MM.1S (cell line): ENCODE results near the gene CEACAM18.

Experiments
- DNase-seq: peaks from one replicate; pipeline ENCODE4 v3.0.0-alpha.2; 2015
- H2AFZ ChIP-seq: fragments of 300-600 bp; sonication (generic); 2 replicates; pipeline ENCODE4 v1.6.0; 2016; ENCODE audit warnings: antibody characterized with exemption, low read length
- H3F3A ChIP-seq: fragments of 300-600 bp; sonication (generic); 2 replicates; pipeline ENCODE4 v1.6.1; 2016; ENCODE audit warnings: mild to moderate bottlenecking, antibody characterized with exemption, low read length, moderate library complexity, mixed read lengths; ENCODE audit not compliant: insufficient read depth
- H3K27ac ChIP-seq: fragments of 300-600 bp; sonication (generic); 2 replicates; pipeline ENCODE4 v1.5.1; 2016; ENCODE audit warnings: mild to moderate bottlenecking, low read length
- H3K27me3 ChIP-seq: fragments of 300-600 bp; sonication (generic); replicated peaks from 2 replicates; pipeline ENCODE4 v1.6.0; 2016; ENCODE audit warnings: low read length; ENCODE audit not compliant: insufficient read depth
- H3K36me3 ChIP-seq: fragments of 300-600 bp; sonication (generic); replicated peaks from 2 replicates; pipeline ENCODE4 v1.6.1; 2016; ENCODE audit warnings: mild to moderate bottlenecking, low read length, mixed read lengths; ENCODE audit not compliant: insufficient read depth
- H3K4me1 ChIP-seq: fragments of 300-600 bp; sonication (generic); 2 replicates; pipeline ENCODE4 v1.6.1; 2016; ENCODE audit warnings: low read length, mixed read lengths
- H3K4me2 ChIP-seq: fragments of 300-600 bp; sonication (generic); 2 replicates; pipeline ENCODE4 v1.6.0; 2016; ENCODE audit warnings: low read depth, low read length
- H3K4me3 ChIP-seq: fragments of 300-600 bp; sonication (generic); 2 replicates; pipeline ENCODE4 v1.5.1; 2016; ENCODE audit warnings: low read length, mixed read lengths
- H3K79me2 ChIP-seq: fragments of 300-600 bp; sonication (generic); 2 replicates; pipeline ENCODE4 v1.6.1; 2016; ENCODE audit warnings: mixed run types, low read length, mixed read lengths
- H3K9ac ChIP-seq: fragments of 300-600 bp; sonication (generic); 2 replicates; pipeline ENCODE4 v1.6.1; 2016; ENCODE audit warnings: low read length, mixed read lengths
- H3K9me2 ChIP-seq: fragments of 300-600 bp; sonication (generic); replicated peaks from 2 replicates; pipeline ENCODE4 v1.6.1; 2016; ENCODE audit warnings: mild to moderate bottlenecking, low read length, mixed read lengths; ENCODE audit not compliant: insufficient read depth
- H3K9me3 ChIP-seq: fragments of 300-600 bp; sonication (generic); replicated peaks from 2 replicates; pipeline ENCODE4 v1.6.1; 2016; ENCODE audit warnings: mild to moderate bottlenecking, low read length, mixed read lengths; ENCODE audit not compliant: insufficient read depth
- H4K20me1 ChIP-seq: fragments of 300-600 bp; sonication (generic); 2 replicates; pipeline ENCODE4 v1.6.1; 2016; ENCODE audit warnings: mild to moderate bottlenecking, low read length, moderate library complexity, mixed read lengths; ENCODE audit not compliant: insufficient read depth
- CTCF ChIP-seq: fragments of 300-600 bp; sonication (generic); IDR thresholded peaks from 2 replicates; pipeline ENCODE4 v1.5.1; 2016; ENCODE audit warnings: antibody characterized with exemption, low read length, mixed read lengths
- EZH2 ChIP-seq: fragments of 300-600 bp; sonication (generic); optimal IDR thresholded peaks from 2 replicates; pipeline ENCODE3; 2017; ENCODE audit warnings: low read depth, mild to moderate bottlenecking, antibody characterized with exemption, low read length, mixed read lengths
- EZH2phosphoT487 ChIP-seq: fragments of 300-600 bp; sonication (generic); IDR thresholded peaks from 2 replicates; pipeline ENCODE4 v1.6.1; 2018; ENCODE audit warnings: antibody characterized with exemption, low read length

The CEACAM18 gene

DNA sequence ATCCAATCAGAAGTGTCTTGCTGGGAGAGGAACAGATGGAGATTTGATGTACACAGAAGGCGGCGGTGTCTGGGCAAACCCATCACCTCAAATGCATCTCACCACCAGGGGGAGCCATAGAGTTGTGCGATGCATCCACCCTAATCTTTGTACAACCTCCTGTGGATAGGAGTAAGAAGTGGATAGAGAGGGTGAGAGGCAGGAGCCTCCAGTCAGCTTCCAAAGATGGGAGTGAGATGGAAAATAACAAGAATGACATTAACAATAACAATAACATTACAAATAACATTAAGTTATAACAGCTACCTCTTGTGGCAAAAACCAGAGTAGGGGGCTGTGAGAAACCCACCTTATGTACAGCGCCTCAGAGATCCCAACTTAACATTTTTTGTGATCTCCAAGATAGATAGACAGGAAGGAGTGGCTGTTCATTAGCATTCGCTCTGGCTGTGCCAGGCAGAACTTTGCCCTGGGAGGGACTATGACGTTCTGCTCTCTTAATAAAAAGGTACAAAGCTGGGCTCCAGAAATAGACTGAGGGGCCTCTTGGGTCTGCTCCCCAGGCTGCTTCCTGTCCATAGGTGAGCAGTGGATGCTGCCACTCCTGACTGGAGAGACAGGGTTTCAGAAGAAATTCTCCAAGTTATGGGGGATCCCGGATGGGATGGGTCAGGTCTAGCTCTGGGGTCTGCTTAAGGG, 5.2 kb upstream of the CEACAM18 start:
- Histone ChIP-seq H3K79me2 (no peaks in the 10 kb centered on the region), H3K36me3 (no peaks in the 10 kb centered on the region), H3K9me3 (no peaks in the 10 kb centered on the region), H3K4me2 (no peak overlapping the region), H3F3A (no peaks in the 10 kb centered on the region), H3K27ac (no peak overlapping the region), H3K9me2 (no peaks in the 10 kb centered on the region), H2AFZ (no peak overlapping the region), H3K4me3 (no peak overlapping the region), H3K4me1 (no peaks in the 10 kb centered on the region), H3K9ac (no peak overlapping the region), H4K20me1 (no peaks in the 10 kb centered on the region), H3K27me3 (no peaks in the 10 kb centered on the region)
- DNase-seq = peak; percentile 34
- no peak for TF ChIP-seq EZH2
- peak; percentile 63 for TF ChIP-seq CTCF

GRCh38 chr19:51476164-51476563, 2.2 kb upstream of the CEACAM18 start:
- H3F3A ChIP-seq = no peaks in the 10 kb centered on the region
- no peak overlapping the region for H3K9ac ChIP-seq
- no peaks in the 10 kb centered on the region for H3K36me3 ChIP-seq
- TF ChIP-seq EZH2 (no peak), CTCF (no peak), EZH2phosphoT487 (no peak)
- no peak for DNase-seq
- H3K9me3 ChIP-seq = no peaks in the 10 kb centered on the region
- no peaks in the 10 kb centered on the region for H3K27me3 ChIP-seq
- H4K20me1 ChIP-seq = no peaks in the 10 kb centered on the region
- no peaks in the 10 kb centered on the region for H3K79me2 ChIP-seq
- no peaks in the 10 kb centered on the region for H3K4me1 ChIP-seq
- no peak overlapping the region for H3K4me2 ChIP-seq
- no peaks in the 10 kb centered on the region for H3K9me2 ChIP-seq
- H2AFZ ChIP-seq = no peak overlapping the region
- H3K27ac ChIP-seq = no peak overlapping the region
- no peak overlapping the region for H3K4me3 ChIP-seq

- H3F3A ChIP-seq = no peaks in the 10 kb centered on the region
- H3K4me1 ChIP-seq = no peaks in the 10 kb centered on the region
- H4K20me1 ChIP-seq = no peaks in the 10 kb centered on the region
- H3K9me3 ChIP-seq = no peaks in the 10 kb centered on the region
- no peak overlapping the region for H3K4me2 ChIP-seq
- H3K4me3 ChIP-seq = no peak overlapping the region
- H3K27ac ChIP-seq = no peak overlapping the region
- H3K9me2 ChIP-seq = no peaks in the 10 kb centered on the region
- H2AFZ ChIP-seq = no peak overlapping the region
- no peaks in the 10 kb centered on the region for H3K27me3 ChIP-seq
- H3K9ac ChIP-seq = no peak overlapping the region
- TF ChIP-seq EZH2 (no peak), CTCF (no peak), EZH2phosphoT487 (no peak)
- no peak for DNase-seq
- H3K79me2 ChIP-seq = no peaks in the 10 kb centered on the region
- no peaks in the 10 kb centered on the region for H3K36me3 ChIP-seq
Observed at GRCh38 chr19:51477344-51477743, 995 bp upstream of the CEACAM18 start.
